ENCODE measurements around the gene KIRREL3.

Gene KIRREL3

GRCh38 chr11:127000291-127000968 is at the start of gene KIRREL3:
Gene KIRREL3, minus strand, starts transcription at chr11:127000770.
- no peak for TF ChIP-seq CTCF (conservative IDR thresholded peaks at IDR 0.05)
- H3K27ac ChIP-seq = no peak within 1 kb of the TSS

- no peak overlapping the region for H3K27ac ChIP-seq
- no peak for TF ChIP-seq CTCF (conservative IDR thresholded peaks at IDR 0.05)
Measured at GRCh38 chr11:127050186-127050585, 49.6 kb upstream of the KIRREL3 start.

- no peak for TF ChIP-seq CTCF (conservative IDR thresholded peaks at IDR 0.05)
- no peak overlapping the region for H3K27ac ChIP-seq
Measured at GRCh38 chr11:127049486-127049885, 48.9 kb upstream of the KIRREL3 start.

GRCh38 chr11:127044535-127044934 is 44.0 kb upstream of the KIRREL3 start:
- no peak for TF ChIP-seq CTCF (conservative IDR thresholded peaks at IDR 0.05)
- H3K27ac ChIP-seq = no peak overlapping the region

GRCh38 chr11:127042445-127042844 is 41.9 kb upstream of the KIRREL3 start:
- no peak for TF ChIP-seq CTCF (conservative IDR thresholded peaks at IDR 0.05)
- no peak overlapping the region for H3K27ac ChIP-seq

GRCh38 chr11:127039591-127039990 is 39.0 kb upstream of the KIRREL3 start:
- TF ChIP-seq CTCF (conservative IDR thresholded peaks at IDR 0.05) = no peak
- no peak overlapping the region for H3K27ac ChIP-seq

GRCh38 chr11:127037596-127037995 is 37.0 kb upstream of the KIRREL3 start:
- TF ChIP-seq CTCF (conservative IDR thresholded peaks at IDR 0.05) = no peak
- no peak overlapping the region for H3K27ac ChIP-seq
